Adrenal gland (tissue), 5 donors: ENCODE measurements around the gene NIM1K.

ENCODE experiments used
- POLR2A ChIP-seq, 2 donors: fragments of 450-650 bp; IDR thresholded peaks; one replicate each; pipeline ENCODE4 v1.6.1; 2017; ENCODE audit warnings: antibody characterized with exemption in 2 of 2, mild to moderate bottlenecking in 2 of 2, moderate library complexity in 1 of 2
- TF ChIP-seq, protein P1 (sequence below), 6 experiments: fragments of 450-650 bp in 4 of 6; fragments of 200-600 bp in 2 of 6; sonication (generic) in 1 of 6; IDR thresholded peaks; 1 replicate in 5 of 6; 2 replicates in 1 of 6; pipeline versions ENCODE4 v1.5.1 to v1.8.0; 2016 to 2021; ENCODE audit warnings: antibody characterized with exemption in 6 of 6, mild to moderate bottlenecking in 2 of 6, moderate library complexity in 1 of 6
- donor health status: DM: no; HTN: no; CAD: no.

GRCh38 chr5:43231977-43232376 is 40.0 kb downstream of the NIM1K start:
- TF ChIP-seq, protein P1, sequence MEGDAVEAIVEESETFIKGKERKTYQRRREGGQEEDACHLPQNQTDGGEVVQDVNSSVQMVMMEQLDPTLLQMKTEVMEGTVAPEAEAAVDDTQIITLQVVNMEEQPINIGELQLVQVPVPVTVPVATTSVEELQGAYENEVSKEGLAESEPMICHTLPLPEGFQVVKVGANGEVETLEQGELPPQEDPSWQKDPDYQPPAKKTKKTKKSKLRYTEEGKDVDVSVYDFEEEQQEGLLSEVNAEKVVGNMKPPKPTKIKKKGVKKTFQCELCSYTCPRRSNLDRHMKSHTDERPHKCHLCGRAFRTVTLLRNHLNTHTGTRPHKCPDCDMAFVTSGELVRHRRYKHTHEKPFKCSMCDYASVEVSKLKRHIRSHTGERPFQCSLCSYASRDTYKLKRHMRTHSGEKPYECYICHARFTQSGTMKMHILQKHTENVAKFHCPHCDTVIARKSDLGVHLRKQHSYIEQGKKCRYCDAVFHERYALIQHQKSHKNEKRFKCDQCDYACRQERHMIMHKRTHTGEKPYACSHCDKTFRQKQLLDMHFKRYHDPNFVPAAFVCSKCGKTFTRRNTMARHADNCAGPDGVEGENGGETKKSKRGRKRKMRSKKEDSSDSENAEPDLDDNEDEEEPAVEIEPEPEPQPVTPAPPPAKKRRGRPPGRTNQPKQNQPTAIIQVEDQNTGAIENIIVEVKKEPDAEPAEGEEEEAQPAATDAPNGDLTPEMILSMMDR (IDR thresholded peaks at IDR 0.05): peak in 3 of 6 experiments; percentile 16 to 20 (median 19)
- no peak for TF ChIP-seq POLR2A (IDR thresholded peaks at IDR 0.05)
